Uterus (tissue), 2 donors: ENCODE data around the gene WDR11.

Experiments used
- CTCF ChIP-seq, 4 experiments: fragments of 200-600 bp in 2 of 4; fragments of 450-650 bp in 2 of 4; sonication (generic) in 2 of 4; IDR thresholded peaks; one replicate each; pipeline ENCODE4 v1.5.1; 2016 to 2019; ENCODE audit warnings: antibody characterized with exemption in 4 of 4, mild to moderate bottlenecking in 2 of 4, moderate library complexity in 1 of 4
- POLR2A ChIP-seq, 2 donors: fragments of 450-650 bp; IDR thresholded peaks; one replicate each; pipeline ENCODE4 v1.6.1; 2016; ENCODE audit warnings: antibody characterized with exemption in 2 of 2, mild to moderate bottlenecking in 1 of 2, moderate library complexity in 1 of 2

DNA sequence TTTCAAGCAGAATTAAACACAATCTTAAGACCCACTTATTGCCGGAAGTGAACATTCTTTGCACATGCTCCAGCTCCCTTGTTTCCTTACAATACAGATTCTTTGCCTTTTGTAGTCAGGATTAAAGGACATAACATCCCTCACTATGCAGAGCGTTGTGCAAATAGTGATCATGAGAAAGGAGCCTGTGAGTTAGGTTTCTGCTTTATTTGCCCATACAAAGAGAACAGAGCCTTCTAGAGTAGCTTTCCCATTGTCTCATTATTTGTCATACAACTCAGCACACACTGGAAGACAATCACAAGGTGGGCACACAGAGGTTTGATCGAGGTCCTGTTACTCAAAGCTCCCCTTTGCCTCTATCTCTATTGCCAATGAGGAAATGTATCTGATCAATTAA is 48.2 kb upstream of the WDR11 start:
- TF ChIP-seq POLR2A (IDR thresholded peaks at IDR 0.05) (no peak), CTCF (IDR thresholded peaks at IDR 0.05) (no peak)
